ENCODE results near the gene DDN.
A peak's percentile ranks its signal among the peaks of the same experiment; 100 is the strongest.

The DDN gene

GRCh38 chr12:49031573-49032161, 32.5 kb upstream of the DDN start:
- DNase-seq (ENCODE audit: low read depth, low spot score) = no peak

- DNase-seq (ENCODE audit: low read depth, low spot score) = no peak
Observed at GRCh38 chr12:49030714-49031572, 31.8 kb upstream of the DDN start.

- DNase-seq (ENCODE audit: low read depth, low spot score) = no peak
Observed at GRCh38 chr12:49030119-49030518, 30.9 kb upstream of the DDN start.

GRCh38 chr12:49028666-49029275, 29.6 kb upstream of the DDN start:
- no peak for DNase-seq (ENCODE audit: low read depth, low spot score)

GRCh38 chr12:49027846-49028555, 28.8 kb upstream of the DDN start:
- no peak for DNase-seq (ENCODE audit: low read depth, low spot score)

- DNase-seq (ENCODE audit: low read depth, low spot score) = no peak
Observed at GRCh38 chr12:49026678-49027480, 27.7 kb upstream of the DDN start.

GRCh38 chr12:49026101-49026500, 26.9 kb upstream of the DDN start:
- DNase-seq (ENCODE audit: low read depth, low spot score) = no peak

GRCh38 chr12:49025463-49025862, 26.3 kb upstream of the DDN start:
- DNase-seq (ENCODE audit: low read depth, low spot score) = no peak

GRCh38 chr12:49024543-49024942, 25.4 kb upstream of the DDN start:
- no peak for DNase-seq (ENCODE audit: low read depth, low spot score)

GRCh38 chr12:49023812-49024211, 24.6 kb upstream of the DDN start:
- DNase-seq (ENCODE audit: low read depth, low spot score) = no peak

- DNase-seq (ENCODE audit: low read depth, low spot score) = no peak
Observed at GRCh38 chr12:49022558-49023178, 23.5 kb upstream of the DDN start.

GRCh38 chr12:49021292-49021915, 22.2 kb upstream of the DDN start:
- no peak for DNase-seq (ENCODE audit: low read depth, low spot score)

- no peak for DNase-seq (ENCODE audit: low read depth, low spot score)
Observed at GRCh38 chr12:49020441-49020840, 21.3 kb upstream of the DDN start.

- no peak for DNase-seq (ENCODE audit: low read depth, low spot score)
Observed at GRCh38 chr12:49019443-49020324, 20.5 kb upstream of the DDN start.

- no peak for DNase-seq (ENCODE audit: low read depth, low spot score)
Observed at GRCh38 chr12:49019120-49019430, 19.9 kb upstream of the DDN start.

- DNase-seq (ENCODE audit: low read depth, low spot score) = peak; percentile 90
Observed at GRCh38 chr12:49018261-49019119, 19.3 kb upstream of the DDN start, which contains the start of gene PRKAG1. TSS of gene PRKAG1 (minus strand) at chr12:49018776. CDS start at chr12:49018740, 36 bp downstream.

GRCh38 chr12:49017891-49018260, 18.7 kb upstream of the DDN start:
- no peak for DNase-seq (ENCODE audit: low read depth, low spot score)

- DNase-seq (ENCODE audit: low read depth, low spot score) = no peak
Observed at GRCh38 chr12:49015196-49015595, 16.0 kb upstream of the DDN start.

GRCh38 chr12:49014547-49014946, 15.4 kb upstream of the DDN start:
- DNase-seq (ENCODE audit: low read depth, low spot score) = no peak

All from activated naive CD8-positive, alpha-beta T cell treated with anti-CD3 and anti-CD28 coated beads, Interleukin-2, amount 50 U/mL, for 16 hours (primary cell).